Measurements from ENCODE around the gene HPSE2. TPM values are rescaled to one million over a fixed set of nuclear protein-coding genes. Genes with fewer than 3 reads are reported as not detected.
"Not testable (repeated sequence)": the region's sequence is repeated elsewhere in the genome, so short reads cannot be mapped to it uniquely, and the experiment has no call there.

HPSE2 gene
- total and polyA plus RNA-seq, 5 donors: 0.09 TPM; not detected in 4

- no peak overlapping the region for H3K4me3 ChIP-seq (ENCODE audit: low read length)
- H3K4me1 ChIP-seq (ENCODE audit: control insufficient read depth, insufficient read depth, low read length): no peaks in the 10 kb centered on the region
- intact Hi-C loops (cut with DNase I): no loop called here
- ATAC-seq (no peak), DNase-seq (no peak)
- WGBS: 81% methylated on average over 8 of the region's 8 CpGs
- H3K27ac ChIP-seq (ENCODE audit: low read length): no peak overlapping the region
- no peaks in the 10 kb centered on the region for H3K27me3 ChIP-seq (ENCODE audit: control insufficient read depth, insufficient read depth)
- H3K9me3 ChIP-seq (ENCODE audit: control insufficient read depth, low read length): no peaks in the 10 kb centered on the region
These were observed 711.5 kb downstream of the HPSE2 start for GRCh38 chr10:98524124-98524523.

GRCh38 chr10:98519841-98520240 is 715.8 kb downstream of the HPSE2 start:
- Histone ChIP-seq H3K27me3 (ENCODE audit: control insufficient read depth, insufficient read depth) (no peaks in the 10 kb centered on the region), H3K4me3 (ENCODE audit: low read length) (no peak overlapping the region), H3K4me1 (ENCODE audit: control insufficient read depth, insufficient read depth, low read length) (no peaks in the 10 kb centered on the region), H3K27ac (ENCODE audit: low read length) (no peak overlapping the region), H3K9me3 (ENCODE audit: control insufficient read depth, low read length) (no peaks in the 10 kb centered on the region)
- ATAC-seq: no peak
- DNase-seq: no peak
- WGBS: 61% methylated on average over 2 of the region's 2 CpGs
- intact Hi-C loops (cut with DNase I): no loop called here

GRCh38 chr10:98517672-98518071 is 718.0 kb downstream of the HPSE2 start:
- no peak overlapping the region for H3K4me3 ChIP-seq (ENCODE audit: low read length)
- H3K4me1 ChIP-seq (ENCODE audit: control insufficient read depth, insufficient read depth, low read length): no peaks in the 10 kb centered on the region
- ATAC-seq: no peak
- no peak overlapping the region for H3K27ac ChIP-seq (ENCODE audit: low read length)
- H3K9me3 ChIP-seq (ENCODE audit: control insufficient read depth, low read length): no peaks in the 10 kb centered on the region
- DNase-seq: no peak
- 50% methylated on average over 2 of the region's 2 CpGs for WGBS
- no peaks in the 10 kb centered on the region for H3K27me3 ChIP-seq (ENCODE audit: control insufficient read depth, insufficient read depth)
- intact Hi-C loops (cut with DNase I): no loop called here

GRCh38 chr10:98516352-98516751 is 719.3 kb downstream of the HPSE2 start:
- ATAC-seq (no peak), DNase-seq (no peak)
- Histone ChIP-seq H3K27me3 (ENCODE audit: control insufficient read depth, insufficient read depth) (no peaks in the 10 kb centered on the region), H3K27ac (ENCODE audit: low read length) (no peak overlapping the region), H3K9me3 (ENCODE audit: control insufficient read depth, low read length) (no peaks in the 10 kb centered on the region), H3K4me3 (ENCODE audit: low read length) (no peak overlapping the region), H3K4me1 (ENCODE audit: control insufficient read depth, insufficient read depth, low read length) (no peaks in the 10 kb centered on the region)
- 57% methylated on average over 2 of the region's 2 CpGs for WGBS
- intact Hi-C loops (cut with DNase I): no loop called here

- no peak for ATAC-seq
- 74% methylated on average over 1 of the region's 1 CpG for WGBS
- DNase-seq: no peak
- Histone ChIP-seq H3K4me3 (ENCODE audit: low read length) (no peak overlapping the region), H3K9me3 (ENCODE audit: control insufficient read depth, low read length) (no peaks in the 10 kb centered on the region), H3K27me3 (ENCODE audit: control insufficient read depth, insufficient read depth) (no peaks in the 10 kb centered on the region), H3K4me1 (ENCODE audit: control insufficient read depth, insufficient read depth, low read length) (no peaks in the 10 kb centered on the region), H3K27ac (ENCODE audit: low read length) (no peak overlapping the region)
- intact Hi-C loops (cut with DNase I): no loop called here
These were observed 721.9 kb downstream of the HPSE2 start for GRCh38 chr10:98513704-98514103.

- no peak overlapping the region for H3K27ac ChIP-seq (ENCODE audit: low read length)
- no peak for ATAC-seq
- H3K4me3 ChIP-seq (ENCODE audit: low read length): no peak overlapping the region
- no peaks in the 10 kb centered on the region for H3K27me3 ChIP-seq (ENCODE audit: control insufficient read depth, insufficient read depth)
- intact Hi-C loops (cut with DNase I): no loop called here
- H3K4me1 ChIP-seq (ENCODE audit: control insufficient read depth, insufficient read depth, low read length): no peaks in the 10 kb centered on the region
- 72% methylated on average over 1 of the region's 1 CpG for WGBS
- no peak for DNase-seq
- H3K9me3 ChIP-seq (ENCODE audit: control insufficient read depth, low read length): no peaks in the 10 kb centered on the region
These were observed 723.8 kb downstream of the HPSE2 start for GRCh38 chr10:98511876-98512275.

GRCh38 chr10:98510412-98510995 is 725.1 kb downstream of the HPSE2 start:
- Histone ChIP-seq H3K4me3 (ENCODE audit: low read length) (no peak overlapping the region), H3K9me3 (ENCODE audit: control insufficient read depth, low read length) (no peaks in the 10 kb centered on the region), H3K27me3 (ENCODE audit: control insufficient read depth, insufficient read depth) (no peaks in the 10 kb centered on the region), H3K27ac (ENCODE audit: low read length) (no peak overlapping the region), H3K4me1 (ENCODE audit: control insufficient read depth, insufficient read depth, low read length) (no peaks in the 10 kb centered on the region)
- intact Hi-C loops (cut with DNase I): no loop called here
- no peak for DNase-seq
- 88% methylated on average over 4 of the region's 4 CpGs for WGBS
- ATAC-seq: no peak

GRCh38 chr10:98509745-98510144 is 725.9 kb downstream of the HPSE2 start:
- WGBS: 77% methylated on average over 7 of the region's 7 CpGs
- H3K27ac ChIP-seq (ENCODE audit: low read length): no peak overlapping the region
- H3K9me3 ChIP-seq (ENCODE audit: control insufficient read depth, low read length): no peaks in the 10 kb centered on the region
- ATAC-seq (no peak), DNase-seq (no peak)
- H3K4me3 ChIP-seq (ENCODE audit: low read length): no peak overlapping the region
- intact Hi-C loops (cut with DNase I): no loop called here
- H3K27me3 ChIP-seq (ENCODE audit: control insufficient read depth, insufficient read depth): no peaks in the 10 kb centered on the region
- H3K4me1 ChIP-seq (ENCODE audit: control insufficient read depth, insufficient read depth, low read length): no peaks in the 10 kb centered on the region

GRCh38 chr10:98502535-98502934 is 733.1 kb downstream of the HPSE2 start:
- H3K27ac ChIP-seq (ENCODE audit: low read length); intact Hi-C loops (cut with DNase I); DNase-seq; H3K9me3 ChIP-seq (ENCODE audit: control insufficient read depth, low read length); ATAC-seq; H3K4me1 ChIP-seq (ENCODE audit: control insufficient read depth, insufficient read depth, low read length); H3K4me3 ChIP-seq (ENCODE audit: low read length); H3K27me3 ChIP-seq (ENCODE audit: control insufficient read depth, insufficient read depth): not testable (repeated sequence)
- 84% methylated on average over 2 of the region's 2 CpGs for WGBS

- no peak overlapping the region for H3K27ac ChIP-seq (ENCODE audit: low read length)
- no peaks in the 10 kb centered on the region for H3K27me3 ChIP-seq (ENCODE audit: control insufficient read depth, insufficient read depth)
- ATAC-seq (no peak), DNase-seq (no peak)
- H3K4me3 ChIP-seq (ENCODE audit: low read length): no peak overlapping the region
- H3K4me1 ChIP-seq (ENCODE audit: control insufficient read depth, insufficient read depth, low read length): no peaks in the 10 kb centered on the region
- H3K9me3 ChIP-seq (ENCODE audit: control insufficient read depth, low read length): peaks cover 2% of the 10 kb centered on the region
- 89% methylated on average over 1 of the region's 1 CpG for WGBS
- intact Hi-C loops (cut with DNase I): no loop called here
These were observed 742.9 kb downstream of the HPSE2 start for GRCh38 chr10:98492763-98493162.

GRCh38 chr10:98489561-98490481 is 745.8 kb downstream of the HPSE2 start:
- Histone ChIP-seq H3K27ac (ENCODE audit: low read length) (no peak overlapping the region), H3K4me1 (ENCODE audit: control insufficient read depth, insufficient read depth, low read length) (no peaks in the 10 kb centered on the region), H3K4me3 (ENCODE audit: low read length) (no peak overlapping the region), H3K27me3 (ENCODE audit: control insufficient read depth, insufficient read depth) (no peaks in the 10 kb centered on the region), H3K9me3 (ENCODE audit: control insufficient read depth, low read length) (no peaks in the 10 kb centered on the region)
- DNase-seq (no peak), ATAC-seq (no peak)
- WGBS: 86% methylated on average over 13 of the region's 13 CpGs
- intact Hi-C loops (cut with DNase I): no loop called here
